ENCODE measurements around the gene TAAR2. TPM values are rescaled to one million over a fixed set of nuclear protein-coding genes. Genes with fewer than 3 reads are reported as not detected.
A peak's percentile ranks its signal among the peaks of the same experiment; 100 is the strongest.

TAAR2 gene
- total RNA-seq, 1 donor from 2014 or later, result not detected

DNA sequence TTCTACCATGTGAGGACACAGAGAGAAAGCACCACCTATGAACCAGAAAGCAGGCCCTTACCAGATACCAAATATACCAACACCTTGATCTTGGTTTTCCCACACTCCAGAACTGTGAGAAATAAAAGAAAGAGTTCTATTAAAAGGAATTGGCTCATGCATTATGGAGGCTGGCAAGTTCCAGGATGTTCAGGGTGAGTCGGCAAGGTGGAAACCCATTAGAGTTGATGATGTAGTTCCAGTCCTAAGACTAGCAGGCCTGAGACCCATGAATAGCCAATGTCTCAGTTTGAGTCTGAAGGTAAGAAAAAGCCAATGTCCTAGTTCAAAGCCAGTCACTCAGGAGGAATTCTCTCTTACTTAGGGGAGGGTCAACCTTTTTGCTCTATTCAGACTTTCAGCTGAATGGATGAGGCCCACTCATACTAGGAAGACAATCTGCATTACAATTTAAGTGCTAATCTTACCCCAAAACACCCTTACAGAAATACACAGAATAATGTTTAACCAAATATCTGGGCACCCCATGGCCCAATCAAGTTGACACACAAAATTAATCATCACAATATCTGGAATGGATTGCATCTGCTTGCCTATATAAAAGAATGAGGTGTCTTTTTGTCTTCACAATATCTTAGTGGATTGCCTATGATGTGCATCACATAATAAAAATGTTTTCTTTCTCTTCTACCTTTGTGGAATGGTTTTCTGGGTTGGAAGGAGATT lies 40.4 kb upstream of the TAAR2 start:
- DNase-seq (ENCODE audit: low read depth) (no peak), FAIRE-seq (no peak)
- Histone ChIP-seq H3K36me3 (ENCODE audit: control insufficient read depth, insufficient read depth, low read length) (no peaks in the 10 kb centered on the region), H3K4me3 (ENCODE audit: low read depth, low read length) (no peak overlapping the region), H3K27me3 (ENCODE audit: control insufficient read depth, insufficient read depth, low read length) (no peaks in the 10 kb centered on the region)
- TF ChIP-seq, protein P1, sequence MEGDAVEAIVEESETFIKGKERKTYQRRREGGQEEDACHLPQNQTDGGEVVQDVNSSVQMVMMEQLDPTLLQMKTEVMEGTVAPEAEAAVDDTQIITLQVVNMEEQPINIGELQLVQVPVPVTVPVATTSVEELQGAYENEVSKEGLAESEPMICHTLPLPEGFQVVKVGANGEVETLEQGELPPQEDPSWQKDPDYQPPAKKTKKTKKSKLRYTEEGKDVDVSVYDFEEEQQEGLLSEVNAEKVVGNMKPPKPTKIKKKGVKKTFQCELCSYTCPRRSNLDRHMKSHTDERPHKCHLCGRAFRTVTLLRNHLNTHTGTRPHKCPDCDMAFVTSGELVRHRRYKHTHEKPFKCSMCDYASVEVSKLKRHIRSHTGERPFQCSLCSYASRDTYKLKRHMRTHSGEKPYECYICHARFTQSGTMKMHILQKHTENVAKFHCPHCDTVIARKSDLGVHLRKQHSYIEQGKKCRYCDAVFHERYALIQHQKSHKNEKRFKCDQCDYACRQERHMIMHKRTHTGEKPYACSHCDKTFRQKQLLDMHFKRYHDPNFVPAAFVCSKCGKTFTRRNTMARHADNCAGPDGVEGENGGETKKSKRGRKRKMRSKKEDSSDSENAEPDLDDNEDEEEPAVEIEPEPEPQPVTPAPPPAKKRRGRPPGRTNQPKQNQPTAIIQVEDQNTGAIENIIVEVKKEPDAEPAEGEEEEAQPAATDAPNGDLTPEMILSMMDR (IDR thresholded peaks at IDR 0.05; ENCODE audit: insufficient read depth, low read length, severe bottlenecking), result no peak

- TF ChIP-seq, protein P1 (IDR thresholded peaks at IDR 0.05; ENCODE audit: insufficient read depth, low read length, severe bottlenecking), result no peak
- Histone ChIP-seq H3K27me3 (ENCODE audit: control insufficient read depth, insufficient read depth, low read length) (no peaks in the 10 kb centered on the region), H3K4me3 (ENCODE audit: low read depth, low read length) (no peak overlapping the region), H3K36me3 (ENCODE audit: control insufficient read depth, insufficient read depth, low read length) (no peaks in the 10 kb centered on the region)
- FAIRE-seq (no peak), DNase-seq (ENCODE audit: low read depth) (no peak)
These were observed 39.6 kb upstream of the TAAR2 start for GRCh38 chr6:132663661-132664060.

GRCh38 chr6:132661906-132662305 lies 37.8 kb upstream of the TAAR2 start:
- no peaks in the 10 kb centered on the region for H3K36me3 ChIP-seq (ENCODE audit: control insufficient read depth, insufficient read depth, low read length)
- no peaks in the 10 kb centered on the region for H3K27me3 ChIP-seq (ENCODE audit: control insufficient read depth, insufficient read depth, low read length)
- TF ChIP-seq, protein P1 (IDR thresholded peaks at IDR 0.05; ENCODE audit: insufficient read depth, low read length, severe bottlenecking), result no peak
- no peak overlapping the region for H3K4me3 ChIP-seq (ENCODE audit: low read depth, low read length)
- FAIRE-seq (no peak), DNase-seq (ENCODE audit: low read depth) (no peak)

- FAIRE-seq, result no peak
- H3K4me3 ChIP-seq (ENCODE audit: low read depth, low read length), result no peak within 1 kb of the TSS
- no peaks in the 10 kb centered on the region for H3K36me3 ChIP-seq (ENCODE audit: control insufficient read depth, insufficient read depth, low read length)
- no peak for DNase-seq (ENCODE audit: low read depth)
- no peaks in the 10 kb centered on the region for H3K27me3 ChIP-seq (ENCODE audit: control insufficient read depth, insufficient read depth, low read length)
- TF ChIP-seq, protein P1 (IDR thresholded peaks at IDR 0.05; ENCODE audit: insufficient read depth, low read length, severe bottlenecking), result no peak
These were observed 35.0 kb upstream of the TAAR2 start, which contains the start of gene TAAR1 for GRCh38 chr6:132659082-132659481. Gene TAAR1 (minus strand): TSS chr6:132659182. CDS start chr6:132646003, 13,179 bp downstream.

GRCh38 chr6:132651062-132651461 lies 27.0 kb upstream of the TAAR2 start:
- H3K36me3 ChIP-seq (ENCODE audit: control insufficient read depth, insufficient read depth, low read length), result no peaks in the 10 kb centered on the region
- TF ChIP-seq, protein P1 (IDR thresholded peaks at IDR 0.05; ENCODE audit: insufficient read depth, low read length, severe bottlenecking), result no peak
- peak; percentile 70 for DNase-seq (ENCODE audit: low read depth)
- no peak overlapping the region for H3K4me3 ChIP-seq (ENCODE audit: low read depth, low read length)
- H3K27me3 ChIP-seq (ENCODE audit: control insufficient read depth, insufficient read depth, low read length), result no peaks in the 10 kb centered on the region
- FAIRE-seq, result no peak

DNA sequence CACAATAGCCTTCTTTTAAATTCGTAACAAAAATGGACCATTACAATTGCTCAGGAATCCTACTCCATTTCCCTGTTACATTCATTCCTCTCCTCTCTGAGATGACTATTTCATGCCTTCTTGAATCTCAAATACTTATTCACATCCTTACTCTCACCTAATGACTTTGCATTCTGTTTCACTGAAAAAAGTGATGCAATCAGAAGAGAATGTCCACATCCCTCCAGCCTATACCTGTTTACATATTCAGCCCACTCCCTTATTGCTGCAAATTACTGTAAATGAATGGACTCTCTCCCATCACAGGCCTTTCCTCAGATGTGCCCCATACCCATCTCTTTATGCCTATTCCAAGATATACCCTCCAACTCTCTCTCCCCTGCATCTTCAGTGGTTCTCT lies 26.4 kb upstream of the TAAR2 start:
- DNase-seq (ENCODE audit: low read depth) (peak; percentile 90), FAIRE-seq (no peak)
- Histone ChIP-seq H3K4me3 (ENCODE audit: low read depth, low read length) (no peak overlapping the region), H3K27me3 (ENCODE audit: control insufficient read depth, insufficient read depth, low read length) (no peaks in the 10 kb centered on the region), H3K36me3 (ENCODE audit: control insufficient read depth, insufficient read depth, low read length) (no peaks in the 10 kb centered on the region)
- TF ChIP-seq, protein P1 (IDR thresholded peaks at IDR 0.05; ENCODE audit: insufficient read depth, low read length, severe bottlenecking), result no peak
